ENCODE measurements around the gene SMARCA4.
"Not testable (repeated sequence)": the region's sequence is repeated elsewhere in the genome, so short reads cannot be mapped to it uniquely, and the experiment has no call there.

SMARCA4 gene

GRCh38 chr19:11066326-11066725 is 105.5 kb downstream of the SMARCA4 start:
- DNase-seq (ENCODE audit: low read depth in 2 of 2): no peak

GRCh38 chr19:11067356-11068113 is 106.7 kb downstream of the SMARCA4 start:
- DNase-seq (ENCODE audit: low read depth in 2 of 2): no peak

GRCh38 chr19:11069561-11069960 is 108.7 kb downstream of the SMARCA4 start:
- no peak for DNase-seq (ENCODE audit: low read depth in 2 of 2)

- DNase-seq (ENCODE audit: low read depth in 2 of 2): no peak
Measured at GRCh38 chr19:11070123-11070522, 109.3 kb downstream of the SMARCA4 start.

GRCh38 chr19:11073568-11073967 is 112.7 kb downstream of the SMARCA4 start:
- DNase-seq (ENCODE audit: low read depth in 2 of 2): no peak

- not testable (repeated sequence) for DNase-seq (ENCODE audit: low read depth in 2 of 2)
Measured at GRCh38 chr19:11076792-11077191, 116.0 kb downstream of the SMARCA4 start.

GRCh38 chr19:11078893-11079292 is 118.1 kb downstream of the SMARCA4 start:
- DNase-seq (ENCODE audit: low read depth in 2 of 2): no peak

- DNase-seq (ENCODE audit: low read depth in 2 of 2): no peak
Measured at GRCh38 chr19:11079999-11080398, 119.2 kb downstream of the SMARCA4 start.

- DNase-seq (ENCODE audit: low read depth in 2 of 2): no peak
Measured at GRCh38 chr19:11087870-11088505, 127.2 kb downstream of the SMARCA4 start.

- no peak for DNase-seq (ENCODE audit: low read depth in 2 of 2)
Measured at GRCh38 chr19:11088506-11089253, 127.8 kb downstream of the SMARCA4 start.

- DNase-seq (ENCODE audit: low read depth in 2 of 2): peak; percentile 55 to 67
Measured at GRCh38 chr19:11089254-11090013, 128.6 kb downstream of the SMARCA4 start, which contains the start of gene LDLR. TSS of gene LDLR (plus strand) at chr19:11089463. CDS start at chr19:11089549, 86 bp downstream.

- DNase-seq (ENCODE audit: low read depth in 2 of 2): not testable (repeated sequence)
Measured at GRCh38 chr19:11090014-11090263, 129.1 kb downstream of the SMARCA4 start.

- DNase-seq (ENCODE audit: low read depth in 2 of 2): peak; percentile 92 to 98
Measured at GRCh38 chr19:11090264-11090996, 129.6 kb downstream of the SMARCA4 start.

GRCh38 chr19:11090997-11091702 is 130.3 kb downstream of the SMARCA4 start:
- DNase-seq (ENCODE audit: low read depth in 2 of 2): no peak

GRCh38 chr19:11091703-11092153 is 130.9 kb downstream of the SMARCA4 start:
- peak in 1 of 2 experiments; percentile 22 for DNase-seq (ENCODE audit: low read depth in 2 of 2)

- no peak for DNase-seq (ENCODE audit: low read depth in 2 of 2)
Measured at GRCh38 chr19:11092181-11092538, 131.3 kb downstream of the SMARCA4 start.

- no peak for DNase-seq (ENCODE audit: low read depth in 2 of 2)
Measured at GRCh38 chr19:11093689-11094238, 132.9 kb downstream of the SMARCA4 start.

- DNase-seq (ENCODE audit: low read depth in 2 of 2): no peak
Measured at GRCh38 chr19:11094520-11094894, 133.7 kb downstream of the SMARCA4 start.

- DNase-seq (ENCODE audit: low read depth in 2 of 2): peak in 1 of 2 experiments; percentile 22
Measured at GRCh38 chr19:11096210-11096841, 135.5 kb downstream of the SMARCA4 start.

GRCh38 chr19:11097367-11097766 is 136.5 kb downstream of the SMARCA4 start:
- not testable (repeated sequence) for DNase-seq (ENCODE audit: low read depth in 2 of 2)
